NCI-H2171 treated with DMSO at 0.1 percent for 48 hours (cell line): ENCODE data around the gene GRK5.
A peak's percentile ranks its signal among the peaks of the same experiment; 100 is the strongest.

Experiments
- DNase-seq: peaks from one replicate; lab custom pipeline; 2025; lab: John Stamatoyannopoulos, UW

GRK5 gene

DNA sequence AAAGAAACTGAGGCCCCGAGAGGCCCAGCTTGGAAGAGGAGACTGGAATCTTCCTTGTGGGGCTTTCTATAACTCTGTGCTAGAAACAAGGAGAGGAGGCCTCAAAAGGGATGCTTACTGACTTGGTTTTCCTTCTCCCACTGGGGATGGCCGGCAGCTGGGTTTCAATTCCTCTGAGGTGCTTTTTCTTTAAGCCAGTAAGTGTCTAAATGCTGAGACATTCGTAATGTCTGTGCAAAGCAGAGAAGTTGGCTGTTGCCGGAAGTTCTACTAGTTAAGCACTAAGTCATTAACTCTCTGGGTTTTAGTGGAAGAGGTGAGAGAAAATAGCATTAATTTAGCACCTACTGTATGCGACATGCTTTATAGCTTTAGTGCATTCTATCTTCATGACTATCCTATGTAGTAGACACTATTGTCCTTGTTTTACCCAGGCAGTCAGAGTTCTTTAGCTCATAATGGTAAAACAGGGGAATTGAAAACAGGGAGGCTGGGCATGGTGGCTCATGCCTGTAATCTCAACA, 199.9 kb downstream of the GRK5 start:
- DNase-seq, result no peak

- DNase-seq, result no peak
These were observed 200.7 kb downstream of the GRK5 start for GRCh38 chr10:119408072-119408471.

- DNase-seq, result no peak
These were observed 201.6 kb downstream of the GRK5 start for GRCh38 chr10:119408969-119409371.

DNA sequence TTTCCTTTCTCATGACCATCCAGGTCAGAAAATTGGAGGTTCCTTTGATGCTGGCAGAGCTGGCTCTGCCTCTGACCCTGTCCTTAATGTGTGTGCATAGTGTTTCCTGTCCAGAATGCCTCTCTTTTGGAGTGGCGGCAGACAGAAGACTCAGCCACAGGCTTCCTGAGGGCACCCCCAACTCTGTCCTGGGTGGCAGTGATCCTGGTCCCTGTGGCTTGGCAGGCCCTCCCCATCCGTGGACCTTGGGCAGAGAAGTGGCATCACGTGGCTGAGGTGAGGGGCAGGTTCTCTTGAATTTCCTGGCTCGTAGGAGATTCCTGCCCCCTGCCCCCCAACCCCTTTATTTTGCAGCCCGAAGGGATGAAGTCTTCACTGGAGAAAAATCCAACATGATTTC, 202.0 kb downstream of the GRK5 start:
- DNase-seq, result no peak

GRCh38 chr10:119409906-119410305, 202.5 kb downstream of the GRK5 start:
- DNase-seq, result no peak

GRCh38 chr10:119410361-119411116, 203.2 kb downstream of the GRK5 start:
- no peak for DNase-seq

GRCh38 chr10:119412244-119413092, 205.1 kb downstream of the GRK5 start:
- peak; percentile 16 for DNase-seq

GRCh38 chr10:119413093-119413453, 205.7 kb downstream of the GRK5 start:
- no peak for DNase-seq

GRCh38 chr10:119413471-119414080, 206.2 kb downstream of the GRK5 start:
- DNase-seq, result no peak

GRCh38 chr10:119414081-119414611, 206.8 kb downstream of the GRK5 start:
- no peak for DNase-seq

GRCh38 chr10:119415121-119415520, 207.8 kb downstream of the GRK5 start:
- no peak for DNase-seq

DNA sequence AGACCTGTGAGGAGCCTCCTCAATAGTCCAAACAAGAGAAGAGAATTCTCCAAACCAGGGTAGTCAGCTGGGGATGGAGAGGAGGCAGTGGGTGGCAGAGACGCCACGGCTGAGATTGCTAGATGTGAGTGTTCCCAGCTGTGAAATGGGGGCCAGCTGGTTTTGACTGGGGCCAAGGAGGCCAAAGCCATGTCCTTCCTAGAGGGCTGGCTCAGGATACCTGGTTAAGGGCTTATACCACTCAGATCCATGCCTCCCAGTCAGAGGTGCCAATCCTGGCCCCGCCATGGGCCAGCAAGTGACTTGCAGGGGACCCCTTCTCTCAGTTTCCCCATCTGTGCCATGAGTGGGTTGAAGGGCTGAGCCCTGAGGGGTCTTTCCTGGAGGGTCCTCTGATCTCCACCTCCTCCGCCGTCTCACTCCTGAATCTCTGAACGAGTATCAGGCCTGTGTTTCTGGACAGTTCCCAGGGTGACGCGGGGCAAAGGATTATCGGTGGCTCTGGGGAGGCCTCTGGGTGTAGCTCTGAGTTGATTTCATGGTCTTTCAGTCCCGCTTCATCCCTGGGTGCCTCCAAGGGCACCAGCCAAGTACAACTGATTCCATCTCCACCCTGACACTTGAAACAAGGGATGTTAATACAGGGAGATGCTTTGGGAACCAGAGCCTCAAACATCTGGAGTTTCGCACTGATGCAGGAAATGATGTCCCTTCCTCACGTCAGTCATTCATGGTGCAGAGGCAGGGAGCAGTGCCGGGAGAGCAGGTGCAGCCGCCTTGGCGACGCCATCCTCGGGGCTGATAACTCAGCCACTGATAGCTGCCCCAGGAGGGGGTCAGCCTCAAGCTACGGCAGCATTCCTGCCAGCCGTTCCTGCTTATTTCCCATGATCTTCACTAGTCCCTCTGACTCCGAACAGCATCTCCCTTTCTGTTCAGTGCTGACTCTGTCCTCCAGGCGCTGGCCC, 208.4 kb downstream of the GRK5 start:
- no peak for DNase-seq

DNA sequence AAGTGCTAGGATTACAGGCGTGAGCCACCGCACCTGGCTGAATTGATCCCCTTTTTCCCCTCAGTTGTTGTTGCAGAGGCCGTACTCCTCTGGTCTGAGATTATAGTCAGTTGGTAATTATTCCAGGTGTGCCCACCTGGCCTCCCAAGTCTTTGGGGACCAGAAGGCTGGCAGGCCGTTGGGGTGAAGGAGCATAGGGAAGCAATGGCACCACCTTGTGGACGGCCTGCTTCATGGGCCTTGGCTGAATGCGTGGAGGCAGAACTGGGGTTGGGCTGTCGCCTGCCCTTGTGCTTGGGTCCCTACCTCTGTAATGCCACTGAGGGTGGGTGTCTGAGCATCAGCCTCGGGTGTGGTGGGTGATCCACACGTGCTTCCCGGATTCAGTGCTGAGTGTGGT, 209.5 kb downstream of the GRK5 start:
- DNase-seq, result peak; percentile 45

GRCh38 chr10:119417852-119418251, 210.5 kb downstream of the GRK5 start:
- no peak for DNase-seq

DNA sequence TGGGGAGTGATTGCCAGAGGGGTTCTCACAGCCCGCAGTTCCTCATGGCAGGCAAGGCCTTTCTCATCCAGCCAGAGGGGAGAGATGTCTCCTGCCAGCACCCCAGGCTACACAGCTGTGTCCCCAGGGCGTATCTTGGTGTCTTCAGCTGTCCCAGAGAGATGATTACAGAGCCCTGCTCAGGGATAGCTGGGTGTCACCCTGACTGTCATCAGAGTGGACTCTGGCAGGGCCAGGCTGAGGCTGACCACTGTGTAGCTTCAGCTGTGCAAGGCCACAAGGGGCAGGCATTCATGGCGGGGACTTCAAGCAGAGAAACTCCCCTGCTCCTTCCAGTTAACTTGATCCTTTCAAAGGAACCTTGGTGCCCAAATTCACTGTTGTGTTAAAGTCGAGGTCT, 211.0 kb downstream of the GRK5 start:
- DNase-seq, result no peak

- DNase-seq, result no peak
These were observed 212.6 kb downstream of the GRK5 start for GRCh38 chr10:119419931-119420330.

DNA sequence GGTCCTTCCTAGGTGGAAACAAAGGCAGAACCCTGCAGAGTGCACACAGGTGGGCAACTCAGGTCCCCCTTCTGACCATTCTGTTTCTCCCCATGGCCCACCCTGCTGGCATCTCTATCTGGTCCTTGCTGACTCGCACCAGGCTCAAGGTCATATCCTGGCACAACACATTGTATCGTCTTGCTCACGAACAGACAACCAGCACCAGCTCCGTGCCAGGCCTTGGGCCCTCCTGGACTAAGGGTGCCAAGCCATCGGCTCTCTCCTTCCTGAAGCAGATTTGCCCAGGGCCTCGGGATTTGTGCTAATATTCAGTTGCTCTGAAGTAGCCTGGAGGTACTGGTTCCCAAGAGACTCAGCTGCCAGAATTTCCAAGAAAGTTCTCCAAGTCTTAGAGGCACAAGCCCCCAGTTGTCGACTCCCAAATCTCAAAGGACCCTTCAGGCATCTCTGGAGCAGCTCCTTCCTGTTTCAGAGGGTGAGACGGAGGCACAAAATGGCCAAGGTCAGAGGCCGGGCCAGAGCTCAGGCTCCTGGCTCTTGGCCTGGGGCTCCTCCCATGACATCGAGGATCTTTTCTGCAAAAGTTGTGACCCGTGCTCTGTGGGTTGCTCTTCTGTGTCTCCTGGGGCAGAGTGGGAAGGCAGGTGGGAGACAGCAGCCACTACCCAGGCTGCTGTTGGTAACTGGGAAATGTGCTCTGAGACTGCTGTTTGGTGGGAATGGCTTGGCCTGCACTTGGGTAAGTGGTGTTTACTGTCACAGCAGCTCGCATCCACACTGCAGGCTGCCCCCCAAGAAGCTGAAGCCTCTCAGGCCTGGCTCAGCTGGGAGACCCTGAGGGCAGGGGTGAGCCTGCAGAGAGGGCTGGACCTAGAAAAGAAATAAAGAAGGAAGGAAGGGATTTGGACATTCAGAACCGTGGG, 213.8 kb downstream of the GRK5 start:
- no peak for DNase-seq

- no peak for DNase-seq
These were observed 214.7 kb downstream of the GRK5 start for GRCh38 chr10:119421891-119422681.
